ENCODE results near the gene LDB3.

LDB3 gene

DNA sequence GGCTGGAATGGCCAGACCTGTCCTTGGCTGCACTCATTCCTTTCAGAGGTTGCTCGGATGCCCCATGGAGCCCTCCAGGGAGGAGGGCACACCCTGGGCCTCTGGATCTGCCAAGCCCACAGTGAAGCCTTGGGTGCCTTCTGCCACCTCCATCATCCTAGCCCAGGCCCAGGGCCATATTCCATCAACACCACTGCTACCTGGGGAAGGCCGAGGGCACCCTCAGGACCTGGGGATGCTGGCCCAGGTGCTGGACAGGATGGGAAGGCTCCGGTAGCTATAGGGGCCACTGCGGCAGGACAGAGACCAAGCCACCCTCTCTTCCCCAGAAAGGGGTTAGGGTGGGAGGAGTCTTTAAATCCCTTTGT lies 13.2 kb upstream of the LDB3 start:
- no peak overlapping the region for H3K4me3 ChIP-seq (ENCODE audit: low read length)
- TF ChIP-seq ZNF274 (IDR thresholded peaks at IDR 0.05; ENCODE audit: low read depth, low read length), result no peak

DNA sequence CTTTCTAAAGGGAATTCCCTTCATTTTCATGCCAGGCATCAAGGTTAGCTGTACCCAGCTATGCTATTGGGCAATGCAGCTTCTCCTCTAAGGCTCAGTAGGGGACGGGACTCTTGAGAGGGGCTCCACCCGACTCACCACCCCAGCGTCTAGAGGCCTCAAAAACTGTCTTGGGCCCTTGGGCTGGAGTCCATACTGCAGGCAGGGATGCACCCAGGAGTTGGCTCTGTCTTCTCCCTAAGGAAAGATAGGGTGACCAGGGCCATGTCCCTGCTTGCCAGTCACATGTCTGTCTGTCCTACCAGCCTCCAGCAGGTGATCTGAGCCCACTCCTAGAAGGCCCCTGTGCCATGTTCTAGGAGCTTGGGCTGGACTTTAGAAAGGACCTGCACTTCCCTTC lies 12.7 kb upstream of the LDB3 start:
- no peak overlapping the region for H3K4me3 ChIP-seq (ENCODE audit: low read length)
- no peak for TF ChIP-seq ZNF274 (IDR thresholded peaks at IDR 0.05; ENCODE audit: low read depth, low read length)

GRCh38 chr10:86657011-86657395 lies 11.3 kb upstream of the LDB3 start:
- no peak for TF ChIP-seq ZNF274 (IDR thresholded peaks at IDR 0.05; ENCODE audit: low read depth, low read length)
- no peak overlapping the region for H3K4me3 ChIP-seq (ENCODE audit: low read length)

DNA sequence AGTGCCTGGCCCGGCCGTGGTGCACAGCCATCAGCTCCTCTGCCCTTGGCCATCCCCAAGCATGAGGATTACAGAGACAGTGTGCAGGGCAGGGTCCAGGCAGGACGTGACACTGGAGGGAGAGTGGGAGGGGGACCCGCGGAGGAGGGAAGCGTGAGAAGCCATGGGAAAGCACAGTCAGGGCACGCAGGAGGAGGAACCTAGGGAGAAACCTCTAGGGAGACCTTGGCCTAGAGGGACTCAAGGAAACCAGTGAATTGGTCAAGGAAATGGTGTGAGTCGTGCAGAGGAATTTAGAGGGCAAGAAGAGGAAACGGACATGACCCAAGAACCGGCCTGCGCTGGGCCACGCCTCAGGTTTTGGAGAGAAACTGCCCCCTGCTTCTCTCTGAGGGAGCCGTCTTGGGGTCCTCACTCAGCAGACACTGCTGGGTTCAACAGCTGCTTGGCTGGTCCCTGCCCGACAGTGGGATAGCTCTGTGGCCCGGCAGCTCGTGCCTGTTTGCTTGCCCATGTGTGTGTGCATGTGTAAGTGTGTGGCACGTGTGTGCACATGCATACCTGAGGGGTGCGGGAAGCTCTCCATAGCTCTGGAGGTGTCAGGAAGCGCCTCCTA lies 10.8 kb upstream of the LDB3 start:
- H3K4me3 ChIP-seq (ENCODE audit: low read length), result no peak overlapping the region
- TF ChIP-seq ZNF274 (IDR thresholded peaks at IDR 0.05; ENCODE audit: low read depth, low read length), result no peak

DNA sequence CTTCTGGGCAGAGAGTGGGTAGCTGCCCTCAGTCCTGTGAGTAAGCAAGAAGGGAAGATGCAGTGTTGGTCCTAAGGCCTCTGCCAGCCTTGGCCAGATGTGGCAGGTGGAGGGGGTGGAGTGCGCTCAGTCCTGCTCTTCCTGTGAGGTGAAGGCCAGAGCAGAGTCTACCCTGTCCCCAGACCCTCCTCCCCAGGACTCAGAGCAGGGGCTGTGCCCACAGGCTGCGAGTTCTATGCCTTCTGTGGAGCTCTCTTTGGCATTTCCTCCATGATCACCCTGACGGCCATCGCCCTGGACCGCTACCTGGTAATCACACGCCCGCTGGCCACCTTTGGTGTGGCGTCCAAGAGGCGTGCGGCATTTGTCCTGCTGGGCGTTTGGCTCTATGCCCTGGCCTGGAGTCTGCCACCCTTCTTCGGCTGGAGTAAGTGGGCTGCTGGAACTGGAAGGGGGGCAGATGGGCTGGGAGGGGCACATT lies 10.0 kb upstream of the LDB3 start:
- no peak overlapping the region for H3K4me3 ChIP-seq (ENCODE audit: low read length)
- no peak for TF ChIP-seq ZNF274 (IDR thresholded peaks at IDR 0.05; ENCODE audit: low read depth, low read length)

- no peak for TF ChIP-seq ZNF274 (IDR thresholded peaks at IDR 0.05; ENCODE audit: low read depth, low read length)
Measured at GRCh38 chr10:86658751-86659150, 9.6 kb upstream of the LDB3 start.

GRCh38 chr10:86659161-86659691 lies 9.1 kb upstream of the LDB3 start:
- no peak for TF ChIP-seq ZNF274 (IDR thresholded peaks at IDR 0.05; ENCODE audit: low read depth, low read length)
- H3K4me3 ChIP-seq (ENCODE audit: low read length), result no peak overlapping the region

More at GRCh38 chr10:86658751-86659150, 9.6 kb upstream of the LDB3 start:
- no peak overlapping the region for H3K4me3 ChIP-seq (ENCODE audit: low read length)

DNA sequence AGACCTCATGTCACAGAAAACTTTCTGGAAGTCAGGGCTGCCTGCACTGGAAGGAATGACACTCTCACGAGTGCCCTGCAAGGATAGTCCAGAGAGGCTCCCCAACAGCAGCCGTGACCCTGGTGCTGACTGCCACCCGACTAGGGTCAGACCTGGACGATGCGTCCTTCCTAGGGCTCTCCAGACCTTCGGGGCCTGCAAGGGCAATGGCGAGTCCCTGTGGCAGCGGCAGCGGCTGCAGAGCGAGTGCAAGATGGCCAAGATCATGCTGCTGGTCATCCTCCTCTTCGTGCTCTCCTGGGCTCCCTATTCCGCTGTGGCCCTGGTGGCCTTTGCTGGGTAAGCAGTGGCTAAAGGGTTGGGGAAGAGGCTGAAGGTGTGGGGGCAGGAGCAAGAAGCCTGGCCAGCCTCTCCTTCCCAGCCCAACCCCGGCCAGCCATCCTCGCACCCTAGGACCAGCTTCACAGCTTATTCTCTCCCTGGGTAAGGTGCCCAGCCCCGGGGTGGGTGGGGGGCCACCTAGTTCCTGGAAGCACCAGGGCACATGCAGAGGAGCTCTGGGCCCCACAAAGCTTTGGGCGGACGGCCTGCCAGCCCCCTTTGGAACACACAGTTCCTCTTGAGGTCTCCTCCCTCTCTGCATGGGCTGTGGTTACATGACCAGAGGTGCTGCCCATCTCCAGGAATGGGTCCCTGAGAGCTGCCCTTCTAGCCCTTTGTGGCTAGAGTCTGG lies 8.4 kb upstream of the LDB3 start:
- TF ChIP-seq ZNF274 (IDR thresholded peaks at IDR 0.05; ENCODE audit: low read depth, low read length), result no peak
- no peak overlapping the region for H3K4me3 ChIP-seq (ENCODE audit: low read length)

DNA sequence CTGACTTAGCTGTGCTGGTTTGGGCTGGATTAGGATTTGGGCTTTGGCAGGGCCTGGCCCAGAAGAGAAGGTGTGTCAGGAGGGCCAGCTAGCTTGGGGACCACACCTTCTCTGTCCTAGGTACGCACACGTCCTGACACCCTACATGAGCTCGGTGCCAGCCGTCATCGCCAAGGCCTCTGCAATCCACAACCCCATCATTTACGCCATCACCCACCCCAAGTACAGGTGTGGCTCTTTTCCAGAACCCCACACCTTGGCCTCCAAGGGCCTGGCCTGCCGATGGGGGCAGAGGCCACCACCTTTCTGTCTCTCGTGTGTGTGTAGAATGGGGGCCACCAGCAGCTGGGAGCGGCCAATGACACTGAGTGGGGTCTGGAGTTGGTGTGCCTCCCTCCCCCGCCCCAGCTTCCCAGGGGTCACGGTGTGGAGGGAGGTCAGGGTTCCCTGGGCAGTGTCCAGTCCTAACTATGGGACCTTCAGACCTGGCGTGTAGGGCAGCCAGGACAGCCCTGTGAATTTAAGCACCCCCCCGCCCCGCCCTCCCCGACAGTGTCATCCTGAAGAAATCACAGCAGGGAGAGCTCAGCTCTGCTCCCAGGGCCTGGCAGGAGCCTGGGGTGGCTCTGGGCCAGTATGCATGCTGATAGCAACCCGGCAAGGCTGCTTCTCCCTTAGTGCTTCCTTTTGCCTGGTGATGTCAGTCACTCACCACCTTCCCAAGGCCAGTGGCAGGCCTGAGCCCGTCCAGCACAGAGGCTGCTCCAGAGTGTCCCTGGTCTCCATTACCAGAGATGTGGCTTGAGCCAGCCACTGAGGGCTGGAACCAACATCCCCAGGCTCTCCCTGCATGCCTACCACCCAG lies 6.9 kb upstream of the LDB3 start:
- H3K4me3 ChIP-seq (ENCODE audit: low read length), result no peak overlapping the region
- no peak for TF ChIP-seq ZNF274 (IDR thresholded peaks at IDR 0.05; ENCODE audit: low read depth, low read length)

- TF ChIP-seq ZNF274 (IDR thresholded peaks at IDR 0.05; ENCODE audit: low read depth, low read length), result no peak
- H3K4me3 ChIP-seq (ENCODE audit: low read length), result no peak overlapping the region
Measured at GRCh38 chr10:86662186-86663045, 5.9 kb upstream of the LDB3 start.

- no peak overlapping the region for H3K4me3 ChIP-seq (ENCODE audit: low read length)
- no peak for TF ChIP-seq ZNF274 (IDR thresholded peaks at IDR 0.05; ENCODE audit: low read depth, low read length)
Measured at GRCh38 chr10:86663046-86663345, 5.3 kb upstream of the LDB3 start.

DNA sequence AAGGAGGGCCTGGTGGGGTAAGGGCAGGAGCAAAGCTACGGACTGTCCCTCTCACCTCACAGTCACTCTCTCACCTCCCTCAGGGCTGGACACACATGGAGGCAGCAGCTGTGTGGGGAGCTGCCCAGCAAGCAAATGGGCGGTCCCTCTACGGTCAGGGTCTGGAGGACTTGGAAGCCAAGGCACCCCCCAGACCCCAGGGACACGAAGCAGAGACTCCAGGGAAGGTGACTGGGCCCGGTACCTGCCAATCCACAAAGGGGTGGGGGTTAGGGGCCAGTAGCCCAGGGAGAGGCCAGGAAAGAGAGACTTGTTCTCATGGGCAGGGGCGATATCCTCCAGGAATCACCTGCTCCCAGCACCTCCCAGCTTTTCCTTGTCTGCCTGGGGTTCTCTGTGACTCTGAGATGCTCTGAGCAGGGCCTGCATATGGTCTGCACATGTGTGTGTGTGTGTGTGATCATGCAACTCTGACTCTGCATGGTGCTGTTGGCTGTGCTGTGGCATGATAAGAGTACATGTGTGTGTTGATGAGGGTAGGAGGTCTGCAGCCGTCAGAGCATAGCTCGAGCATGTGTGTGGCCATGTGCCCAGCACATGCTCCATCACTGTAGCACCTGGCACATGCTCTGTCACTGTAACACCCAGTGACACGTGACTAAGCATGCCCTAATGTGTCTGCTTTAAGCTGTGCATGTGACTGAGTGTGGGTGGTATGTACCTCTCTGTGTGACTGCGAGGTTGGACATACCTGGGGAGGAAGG lies 4.6 kb upstream of the LDB3 start:
- TF ChIP-seq ZNF274 (IDR thresholded peaks at IDR 0.05; ENCODE audit: low read depth, low read length), result no peak
- H3K4me3 ChIP-seq (ENCODE audit: low read length), result no peak overlapping the region
